ENCODE results near the gene CLPTM1.

DNA sequence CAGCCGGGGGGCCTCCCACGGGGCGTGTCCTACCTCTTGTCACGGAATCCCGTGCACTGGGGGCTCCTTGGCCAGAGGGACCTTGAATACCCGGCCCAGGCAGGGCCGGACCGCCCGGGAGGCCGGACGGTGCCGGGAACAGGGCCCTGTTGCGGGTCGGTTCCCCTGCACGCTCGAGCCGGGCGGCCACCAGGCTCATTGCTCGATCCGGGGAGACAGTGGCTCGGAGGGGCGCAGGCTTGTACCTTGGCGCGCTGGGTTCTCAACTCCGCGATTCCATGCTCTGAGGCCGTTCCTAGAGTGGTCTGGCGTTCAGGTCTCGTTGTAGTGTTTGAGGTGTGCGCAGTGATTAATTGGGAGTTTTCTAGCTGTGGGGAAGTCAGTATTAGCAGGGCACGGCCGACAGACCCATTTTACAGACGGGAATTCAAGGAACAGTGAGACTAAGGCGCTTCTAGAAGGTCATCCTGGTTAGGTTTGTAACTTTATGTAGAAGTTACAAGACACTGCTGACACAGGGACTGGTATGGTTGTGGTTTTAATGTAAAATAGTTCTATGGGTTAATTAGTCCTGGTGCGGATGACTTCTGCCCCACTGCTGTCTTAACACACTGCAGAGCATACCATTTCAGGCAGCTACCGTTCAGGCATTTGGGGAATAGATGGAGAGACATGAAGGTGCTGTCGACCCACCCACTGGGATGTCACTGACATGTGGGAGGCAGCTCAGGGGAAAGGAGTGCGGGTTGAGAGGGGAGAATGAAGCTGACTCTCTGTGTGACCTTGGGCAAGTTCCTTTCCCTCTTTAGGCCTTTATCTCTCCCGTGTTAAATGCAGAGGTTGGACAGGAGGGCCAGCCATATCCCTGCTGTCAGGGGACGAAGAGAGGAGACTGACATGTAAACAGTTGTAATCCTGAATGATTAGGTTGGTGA lies 592 bp downstream of the CLPTM1 start:
- TF ChIP-seq POLR2A (IDR thresholded peaks at IDR 0.05): no peak
- TF ChIP-seq, protein P1, sequence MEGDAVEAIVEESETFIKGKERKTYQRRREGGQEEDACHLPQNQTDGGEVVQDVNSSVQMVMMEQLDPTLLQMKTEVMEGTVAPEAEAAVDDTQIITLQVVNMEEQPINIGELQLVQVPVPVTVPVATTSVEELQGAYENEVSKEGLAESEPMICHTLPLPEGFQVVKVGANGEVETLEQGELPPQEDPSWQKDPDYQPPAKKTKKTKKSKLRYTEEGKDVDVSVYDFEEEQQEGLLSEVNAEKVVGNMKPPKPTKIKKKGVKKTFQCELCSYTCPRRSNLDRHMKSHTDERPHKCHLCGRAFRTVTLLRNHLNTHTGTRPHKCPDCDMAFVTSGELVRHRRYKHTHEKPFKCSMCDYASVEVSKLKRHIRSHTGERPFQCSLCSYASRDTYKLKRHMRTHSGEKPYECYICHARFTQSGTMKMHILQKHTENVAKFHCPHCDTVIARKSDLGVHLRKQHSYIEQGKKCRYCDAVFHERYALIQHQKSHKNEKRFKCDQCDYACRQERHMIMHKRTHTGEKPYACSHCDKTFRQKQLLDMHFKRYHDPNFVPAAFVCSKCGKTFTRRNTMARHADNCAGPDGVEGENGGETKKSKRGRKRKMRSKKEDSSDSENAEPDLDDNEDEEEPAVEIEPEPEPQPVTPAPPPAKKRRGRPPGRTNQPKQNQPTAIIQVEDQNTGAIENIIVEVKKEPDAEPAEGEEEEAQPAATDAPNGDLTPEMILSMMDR (IDR thresholded peaks at IDR 0.05): no peak

Data from Peyer's patch (tissue), 4 donors.